Fibroblast of lung (primary cell): ENCODE measurements around the gene CRTC1. TPM values are rescaled to one million over a fixed set of nuclear protein-coding genes. Genes with fewer than 3 reads are reported as not detected.

Source experiments
- DNase-seq, 2 donors: peaks; one replicate each; pipeline versions ENCODE4 v3.0.0 to v3.0.0-alpha.2; 2010; ENCODE audit warnings: low read depth in 2 of 2
- H2AFZ ChIP-seq: 2 replicates; pipeline ENCODE4 v1.5.1; 2012; ENCODE audit warnings: low read length, control low read depth, inconsistent platforms
- H3K27ac ChIP-seq: 2 replicates; pipeline ENCODE4 v1.5.1; 2011; ENCODE audit warnings: low read length, control low read depth; ENCODE audit not compliant: insufficient read depth
- H3K27me3 ChIP-seq: 2 replicates; pipeline ENCODE4 v1.5.1; 2011; ENCODE audit warnings: mild to moderate bottlenecking, low read length; ENCODE audit not compliant: control insufficient read depth, insufficient read depth
- H3K36me3 ChIP-seq: 2 replicates; pipeline ENCODE4 v1.5.1; 2011; ENCODE audit warnings: low read length; ENCODE audit not compliant: control insufficient read depth, insufficient read depth
- H3K4me1 ChIP-seq: 2 replicates; pipeline ENCODE4 v1.5.1; 2011; ENCODE audit warnings: low read length; ENCODE audit not compliant: control insufficient read depth, insufficient read depth; ENCODE audit errors: extremely low read depth
- H3K4me2 ChIP-seq: 2 replicates; pipeline ENCODE4 v1.5.1; 2011; ENCODE audit warnings: low read length, control low read depth; ENCODE audit not compliant: insufficient read depth; ENCODE audit errors: extremely low read depth
- H3K4me3 ChIP-seq, 4 experiments: fragments of 200-600 bp in 1 of 4; sonication (generic) in 1 of 4; replicated peaks in 1 of 4; 2 replicates each; pipeline ENCODE4 v1.5.1; 2011 to 2016; ENCODE audit warnings: low read length in 4 of 4, low read depth in 3 of 4, mild to moderate bottlenecking in 3 of 4, control low read depth in 2 of 4, inconsistent platforms in 1 of 4, mixed read lengths in 1 of 4; ENCODE audit not compliant: insufficient read depth in 1 of 4; ENCODE audit errors: control extremely low read depth in 1 of 4
- H3K79me2 ChIP-seq: 2 replicates; pipeline ENCODE4 v1.5.1; 2012; ENCODE audit warnings: mild to moderate bottlenecking, low read length, inconsistent platforms; ENCODE audit not compliant: control insufficient read depth, insufficient read depth
- H3K9ac ChIP-seq: 2 replicates; pipeline ENCODE4 v1.5.1; 2011; ENCODE audit warnings: mild to moderate bottlenecking, low read length, control low read depth; ENCODE audit not compliant: insufficient read depth
- H3K9me3 ChIP-seq: 2 replicates; pipeline ENCODE4 v1.5.1; 2012; ENCODE audit warnings: low read depth, low read length; ENCODE audit not compliant: control insufficient read depth, insufficient read depth
- H4K20me1 ChIP-seq: 2 replicates; pipeline ENCODE4 v1.5.1; 2011; ENCODE audit warnings: low read length; ENCODE audit not compliant: control insufficient read depth, insufficient read depth; ENCODE audit errors: extremely low read depth
- CTCF ChIP-seq, 2 donors: IDR thresholded peaks in 1 of 2; conservative IDR thresholded peaks in 1 of 2; 1 replicate in 1 of 2; 2 replicates in 1 of 2; pipeline ENCODE4 v1.5.1; 2011 to 2012; ENCODE audit warnings: low read length in 2 of 2, control low read depth in 1 of 2, inconsistent platforms in 1 of 2, low read depth in 1 of 2, mild to moderate bottlenecking in 1 of 2
- EZH2 ChIP-seq: IDR thresholded peaks from 2 replicates; pipeline ENCODE4 v1.5.1; 2012; ENCODE audit warnings: low read length, control low read depth, mild to moderate bottlenecking; ENCODE audit errors: missing control alignments
- polyA plus RNA-seq, 2 donors: library from polyadenylated mRNA; depleted of rRNA in 1 of 2; stranded (reverse) in 1 of 2; unstranded in 1 of 2; fragments of >200 nt; gene quantifications; 2 replicates each; pipeline ENCODE4 v1.2.1, GENCODE V29; 2011 to 2012; ENCODE audit warnings: missing spikeins in 1 of 2
- total RNA-seq: library from RNA; depleted of rRNA; stranded (reverse); fragments of >200 nt; gene quantifications from 2 replicates; pipeline ENCODE4 v1.2.1, GENCODE V29; 2014

The CRTC1 gene
- total and polyA plus RNA-seq, 2 donors (not counting 1 experiment from before 2014, with no cell fraction given): 1.2 to 2.0 TPM

DNA sequence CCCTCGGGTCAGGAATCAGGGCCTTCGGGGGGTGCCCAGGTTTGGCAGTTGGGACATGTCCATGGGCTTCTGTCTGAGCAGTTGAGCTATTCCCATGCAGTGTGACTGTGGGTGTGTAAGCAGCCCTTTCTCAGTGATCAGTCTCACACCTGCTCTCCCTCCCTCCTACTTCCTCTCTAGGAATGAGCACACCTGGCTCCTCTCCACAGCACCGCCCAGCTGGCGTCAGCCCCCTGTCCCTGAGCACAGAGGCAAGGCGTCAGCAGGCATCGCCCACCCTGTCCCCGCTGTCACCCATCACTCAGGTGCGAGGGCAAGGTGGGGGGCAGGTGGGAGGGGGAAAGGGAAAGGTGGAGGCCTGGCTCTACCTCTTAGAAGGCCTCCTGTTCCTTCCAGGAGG is 81.7 kb downstream of the CRTC1 start:
- Histone ChIP-seq H3K4me3 (no peak overlapping the region), H3K4me1 (peaks cover 6% of the 10 kb centered on the region), H3K4me2 (no peak overlapping the region), H3K79me2 (no peaks in the 10 kb centered on the region), H3K36me3 (no peaks in the 10 kb centered on the region), H4K20me1 (no peaks in the 10 kb centered on the region), H3K9me3 (no peaks in the 10 kb centered on the region), H3K27ac (no peak overlapping the region), H3K9ac (no peak overlapping the region), H3K27me3 (no peaks in the 10 kb centered on the region), H2AFZ (no peak overlapping the region)
- TF ChIP-seq CTCF (conservative IDR thresholded peaks at IDR 0.05 in 1 of 2, IDR thresholded peaks at IDR 0.05 in 1 of 2; ENCODE audit: low read depth in 1 of 2, low read length in 2 of 2): no peak
- TF ChIP-seq EZH2: no peak
- no peak for DNase-seq

GRCh38 chr19:18768046-18768771 is 84.7 kb downstream of the CRTC1 start:
- H3K36me3 ChIP-seq: no peaks in the 10 kb centered on the region
- no peak overlapping the region for H2AFZ ChIP-seq
- no peak overlapping the region for H3K4me2 ChIP-seq
- no peaks in the 10 kb centered on the region for H4K20me1 ChIP-seq
- H3K27me3 ChIP-seq: no peaks in the 10 kb centered on the region
- TF ChIP-seq EZH2: no peak
- TF ChIP-seq CTCF (conservative IDR thresholded peaks at IDR 0.05 in 1 of 2, IDR thresholded peaks at IDR 0.05 in 1 of 2; ENCODE audit: low read depth in 1 of 2, low read length in 2 of 2): no peak
- no peak overlapping the region for H3K9ac ChIP-seq
- H3K9me3 ChIP-seq: no peaks in the 10 kb centered on the region
- no peak overlapping the region for H3K27ac ChIP-seq
- peaks cover 6% of the 10 kb centered on the region for H3K4me1 ChIP-seq
- no peak for DNase-seq
- no peaks in the 10 kb centered on the region for H3K79me2 ChIP-seq
- H3K4me3 ChIP-seq: no peak overlapping the region

- Histone ChIP-seq H4K20me1 (no peaks in the 10 kb centered on the region), H3K9me3 (no peaks in the 10 kb centered on the region), H3K4me2 (no peak overlapping the region), H3K27me3 (no peaks in the 10 kb centered on the region), H3K36me3 (no peaks in the 10 kb centered on the region), H3K4me1 (peaks cover 5% of the 10 kb centered on the region), H3K9ac (no peak overlapping the region), H2AFZ (no peak overlapping the region), H3K27ac (no peak overlapping the region), H3K4me3 (no peak overlapping the region), H3K79me2 (no peaks in the 10 kb centered on the region)
- no peak for DNase-seq
- TF ChIP-seq CTCF (conservative IDR thresholded peaks at IDR 0.05 in 1 of 2, IDR thresholded peaks at IDR 0.05 in 1 of 2; ENCODE audit: low read depth in 1 of 2, low read length in 2 of 2) (no peak), EZH2 (no peak)
Measured at GRCh38 chr19:18768997-18769891, 85.8 kb downstream of the CRTC1 start.
